HepG2 (cell line): Measurements from ENCODE around the gene RNASE12. TPM values are rescaled to one million over a fixed set of nuclear protein-coding genes. Genes with fewer than 3 reads are reported as not detected.

Source experiments
- BHLHE40 ChIP-seq: IDR thresholded peaks from 2 replicates; pipeline ENCODE4 v1.6.1; 2011; ENCODE audit warnings: low read length, improper control_type of control experiment
- BORCS8-MEF2B ChIP-seq: sonication (generic); formaldehyde crosslinking; IDR thresholded peaks from 2 replicates; pipeline ENCODE4 v1.8.0; 2022; ENCODE audit warnings: mild to moderate bottlenecking, missing genetic modification reagents
- ELF4 ChIP-seq: sonication (generic); formaldehyde crosslinking; IDR thresholded peaks from 2 replicates; pipeline ENCODE4 v1.5.0; 2020; ENCODE audit warnings: missing genetic modification reagents, mild to moderate bottlenecking, moderate library complexity, borderline replicate concordance
- FLYWCH1 ChIP-seq: sonication (generic); formaldehyde crosslinking; IDR thresholded peaks from 2 replicates; pipeline ENCODE4 v1.8.1; 2023; ENCODE audit warnings: mild to moderate bottlenecking, missing genetic modification reagents
- FOSL1 ChIP-seq: sonication (generic); formaldehyde crosslinking; IDR thresholded peaks from 2 replicates; pipeline ENCODE4 v1.9.0; 2021; ENCODE audit warnings: missing genetic modification reagents, borderline replicate concordance
- GATAD1 ChIP-seq: IDR thresholded peaks from 2 replicates; pipeline ENCODE4 v1.6.1; 2016; ENCODE audit warnings: missing genetic modification reagents, missing compliant biosample characterization
- HNRNPK ChIP-seq: fragments of 200-400 bp; formaldehyde crosslinking; IDR thresholded peaks from 2 replicates; pipeline ENCODE4 v1.6.1; 2018; ENCODE audit warnings: low read length, low read depth, moderate library complexity, mild to moderate bottlenecking; ENCODE audit not compliant: poor library complexity, severe bottlenecking
- KDM5A ChIP-seq: fragments of 200-600 bp; sonication (generic); IDR thresholded peaks from 2 replicates; pipeline ENCODE4 v1.7.0; 2018; ENCODE audit warnings: antibody characterized with exemption, mild to moderate bottlenecking, low read length, borderline replicate concordance
- MTF1 ChIP-seq: sonication (generic); formaldehyde crosslinking; IDR thresholded peaks from 2 replicates; pipeline ENCODE4 v1.5.0; 2020; ENCODE audit warnings: missing genetic modification reagents
- MXI1 ChIP-seq: IDR thresholded peaks from 3 replicates; pipeline ENCODE4 v1.6.1; 2012; ENCODE audit warnings: low read depth, low read length, inconsistent platforms, borderline replicate concordance
- NR2F2 ChIP-seq: IDR thresholded peaks from 2 replicates; pipeline ENCODE4 v1.6.1; 2012; ENCODE audit warnings: low read depth, inconsistent platforms, borderline replicate concordance
- POLR2A ChIP-seq, 2 experiments: IDR thresholded peaks; 2 replicates each; pipeline ENCODE4 v1.6.1; 2011; ENCODE audit warnings: low read depth in 2 of 2, low read length in 2 of 2, mild to moderate bottlenecking in 1 of 2, moderate library complexity in 1 of 2; ENCODE audit not compliant: insufficient read depth in 1 of 2
- SALL1 ChIP-seq: sonication (generic); formaldehyde crosslinking; IDR thresholded peaks from 2 replicates; pipeline ENCODE4 v1.8.0; 2022; ENCODE audit warnings: mild to moderate bottlenecking, missing genetic modification reagents
- SIN3B ChIP-seq: fragments of 150-350 bp; IDR thresholded peaks from 2 replicates; pipeline ENCODE4 v1.6.1; 2014; ENCODE audit warnings: low read length
- SP1 ChIP-seq, 2 experiments: fragments of 450-650 bp in 1 of 2; sonication (generic) in 1 of 2; formaldehyde crosslinking in 1 of 2; IDR thresholded peaks; 2 replicates each; pipeline versions ENCODE4 v1.4.0 to v1.6.1; 2016 to 2020; ENCODE audit warnings: missing genetic modification reagents in 1 of 2
- XRCC5 ChIP-seq: fragments of 200-400 bp; formaldehyde crosslinking; optimal IDR thresholded peaks from 2 replicates; pipeline ENCODE3; 2017; ENCODE audit warnings: mild to moderate bottlenecking, low read length
- ZBTB21 ChIP-seq: sonication (generic); formaldehyde crosslinking; IDR thresholded peaks from 2 replicates; pipeline ENCODE4 v1.4.0; 2020; ENCODE audit warnings: missing genetic modification reagents
- ZNF205 ChIP-seq: IDR thresholded peaks from 2 replicates; pipeline ENCODE4 v1.6.1; 2018; ENCODE audit warnings: missing biosample characterization, missing genetic modification reagents
- ZNF256 ChIP-seq: sonication (generic); formaldehyde crosslinking; conservative IDR thresholded peaks from 2 replicates; pipeline ENCODE4 v1.4.0; 2020; ENCODE audit warnings: missing genetic modification reagents
- ZNF331 ChIP-seq: sonication (generic); formaldehyde crosslinking; IDR thresholded peaks from 2 replicates; pipeline ENCODE4 v1.4.0; 2020; ENCODE audit warnings: missing genetic modification reagents
- ZNF431 ChIP-seq: sonication (generic); formaldehyde crosslinking; IDR thresholded peaks from 2 replicates; pipeline ENCODE4 v1.9.0; 2022; ENCODE audit warnings: missing genetic modification reagents, low read depth, mild to moderate bottlenecking, borderline replicate concordance
- ZNF562 ChIP-seq: sonication (generic); formaldehyde crosslinking; IDR thresholded peaks from 2 replicates; pipeline ENCODE4 v1.8.0; 2022; ENCODE audit warnings: missing genetic modification reagents, borderline replicate concordance
- ZNF605 ChIP-seq: sonication (generic); formaldehyde crosslinking; IDR thresholded peaks from 2 replicates; pipeline ENCODE4 v1.8.0; 2022; ENCODE audit warnings: mild to moderate bottlenecking, missing genetic modification reagents
- ZNF7 ChIP-seq: IDR thresholded peaks from 2 replicates; pipeline ENCODE4 v1.6.1; 2016; ENCODE audit warnings: missing biosample characterization, missing genetic modification reagents
- ZNF768 ChIP-seq: sonication (generic); formaldehyde crosslinking; IDR thresholded peaks from 2 replicates; pipeline ENCODE4 v1.4.0; 2020; ENCODE audit warnings: missing genetic modification reagents
- polyA plus RNA-seq, 8 experiments: library from polyadenylated mRNA; depleted of rRNA in 3 of 8; stranded (reverse) in 7 of 8; unstranded in 1 of 8; fragments of >200 nt; fragmentation: Illumina TruSeq in 4 of 8; extraction: Trizol in 4 of 8; gene quantifications; 2 replicates each; pipeline versions ENCODE4 v1.2.1 to v1.2.3, GENCODE V29; 2011 to 2016; ENCODE audit warnings: low read depth in 4 of 8, missing spikeins in 1 of 8, mixed read lengths in 1 of 8; ENCODE audit not compliant: insufficient read depth in 1 of 8
- total RNA-seq, 5 experiments: library from RNA; depleted of rRNA; stranded (reverse); fragments of >200 nt; fragmentation: Illumina TruSeq; extraction: Trizol; gene quantifications; 2 replicates each; pipeline ENCODE4 v1.2.3, GENCODE V29; 2016; ENCODE audit warnings: low read depth in 1 of 5
- TF ChIP-seq, protein P1 (sequence below): sonication (generic); formaldehyde crosslinking; IDR thresholded peaks from 2 replicates; pipeline ENCODE4 v1.5.1; 2020; ENCODE audit warnings: mild to moderate bottlenecking, missing genetic modification reagents, moderate library complexity
- TF ChIP-seq, protein P2 (sequence below): sonication (generic); formaldehyde crosslinking; IDR thresholded peaks from 2 replicates; pipeline ENCODE4 v1.5.0; 2020; ENCODE audit warnings: mild to moderate bottlenecking, missing genetic modification reagents

RNASE12 gene
- total and polyA plus RNA-seq, 2 of the 13 experiments (the other 11 are each of a cell fraction or from before 2014, with no cell fraction given): not detected

GRCh38 chr14:20631880-20632389, 40.8 kb upstream of the RNASE12 start (continued):
- no peak for TF ChIP-seq KDM5A
- TF ChIP-seq FLYWCH1 (CRISPR knock-in tag): 0 out of 2 replicates have a peak, but pooled peaks have one; percentile 41
- TF ChIP-seq, protein P1, sequence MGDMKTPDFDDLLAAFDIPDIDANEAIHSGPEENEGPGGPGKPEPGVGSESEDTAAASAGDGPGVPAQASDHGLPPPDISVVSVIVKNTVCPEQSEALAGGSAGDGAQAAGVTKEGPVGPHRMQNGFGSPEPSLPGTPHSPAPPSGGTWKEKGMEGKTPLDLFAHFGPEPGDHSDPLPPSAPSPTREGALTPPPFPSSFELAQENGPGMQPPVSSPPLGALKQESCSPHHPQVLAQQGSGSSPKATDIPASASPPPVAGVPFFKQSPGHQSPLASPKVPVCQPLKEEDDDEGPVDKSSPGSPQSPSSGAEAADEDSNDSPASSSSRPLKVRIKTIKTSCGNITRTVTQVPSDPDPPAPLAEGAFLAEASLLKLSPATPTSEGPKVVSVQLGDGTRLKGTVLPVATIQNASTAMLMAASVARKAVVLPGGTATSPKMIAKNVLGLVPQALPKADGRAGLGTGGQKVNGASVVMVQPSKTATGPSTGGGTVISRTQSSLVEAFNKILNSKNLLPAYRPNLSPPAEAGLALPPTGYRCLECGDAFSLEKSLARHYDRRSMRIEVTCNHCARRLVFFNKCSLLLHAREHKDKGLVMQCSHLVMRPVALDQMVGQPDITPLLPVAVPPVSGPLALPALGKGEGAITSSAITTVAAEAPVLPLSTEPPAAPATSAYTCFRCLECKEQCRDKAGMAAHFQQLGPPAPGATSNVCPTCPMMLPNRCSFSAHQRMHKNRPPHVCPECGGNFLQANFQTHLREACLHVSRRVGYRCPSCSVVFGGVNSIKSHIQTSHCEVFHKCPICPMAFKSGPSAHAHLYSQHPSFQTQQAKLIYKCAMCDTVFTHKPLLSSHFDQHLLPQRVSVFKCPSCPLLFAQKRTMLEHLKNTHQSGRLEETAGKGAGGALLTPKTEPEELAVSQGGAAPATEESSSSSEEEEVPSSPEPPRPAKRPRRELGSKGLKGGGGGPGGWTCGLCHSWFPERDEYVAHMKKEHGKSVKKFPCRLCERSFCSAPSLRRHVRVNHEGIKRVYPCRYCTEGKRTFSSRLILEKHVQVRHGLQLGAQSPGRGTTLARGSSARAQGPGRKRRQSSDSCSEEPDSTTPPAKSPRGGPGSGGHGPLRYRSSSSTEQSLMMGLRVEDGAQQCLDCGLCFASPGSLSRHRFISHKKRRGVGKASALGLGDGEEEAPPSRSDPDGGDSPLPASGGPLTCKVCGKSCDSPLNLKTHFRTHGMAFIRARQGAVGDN (CRISPR knock-in tag): peak; percentile 61
- TF ChIP-seq ELF4 (CRISPR knock-in tag): no peak
- no peak for TF ChIP-seq ZNF205
- TF ChIP-seq BHLHE40: no peak
- TF ChIP-seq ZBTB21: no peak
- no peak for TF ChIP-seq ZNF256 (CRISPR knock-in tag)
- TF ChIP-seq HNRNPK: no peak
- no peak for TF ChIP-seq ZNF562 (CRISPR knock-in tag)
- TF ChIP-seq FOSL1 (CRISPR knock-in tag): no peak
- TF ChIP-seq SALL1: peak; percentile 21; the same call in 1 of the 2 replicates
- peak; percentile 9 for TF ChIP-seq XRCC5
- TF ChIP-seq NR2F2: no peak
- 0 out of 3 replicates have a peak, but pooled peaks have one; percentile 46 for TF ChIP-seq MXI1
- TF ChIP-seq, protein P2, sequence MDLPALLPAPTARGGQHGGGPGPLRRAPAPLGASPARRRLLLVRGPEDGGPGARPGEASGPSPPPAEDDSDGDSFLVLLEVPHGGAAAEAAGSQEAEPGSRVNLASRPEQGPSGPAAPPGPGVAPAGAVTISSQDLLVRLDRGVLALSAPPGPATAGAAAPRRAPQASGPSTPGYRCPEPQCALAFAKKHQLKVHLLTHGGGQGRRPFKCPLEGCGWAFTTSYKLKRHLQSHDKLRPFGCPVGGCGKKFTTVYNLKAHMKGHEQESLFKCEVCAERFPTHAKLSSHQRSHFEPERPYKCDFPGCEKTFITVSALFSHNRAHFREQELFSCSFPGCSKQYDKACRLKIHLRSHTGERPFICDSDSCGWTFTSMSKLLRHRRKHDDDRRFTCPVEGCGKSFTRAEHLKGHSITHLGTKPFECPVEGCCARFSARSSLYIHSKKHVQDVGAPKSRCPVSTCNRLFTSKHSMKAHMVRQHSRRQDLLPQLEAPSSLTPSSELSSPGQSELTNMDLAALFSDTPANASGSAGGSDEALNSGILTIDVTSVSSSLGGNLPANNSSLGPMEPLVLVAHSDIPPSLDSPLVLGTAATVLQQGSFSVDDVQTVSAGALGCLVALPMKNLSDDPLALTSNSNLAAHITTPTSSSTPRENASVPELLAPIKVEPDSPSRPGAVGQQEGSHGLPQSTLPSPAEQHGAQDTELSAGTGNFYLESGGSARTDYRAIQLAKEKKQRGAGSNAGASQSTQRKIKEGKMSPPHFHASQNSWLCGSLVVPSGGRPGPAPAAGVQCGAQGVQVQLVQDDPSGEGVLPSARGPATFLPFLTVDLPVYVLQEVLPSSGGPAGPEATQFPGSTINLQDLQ (CRISPR knock-in tag): 0 out of 2 replicates have a peak, but pooled peaks have one; percentile 65
- TF ChIP-seq ZNF7: no peak
- 0 out of 2 replicates have a peak, but pooled peaks have one; percentile 65 for TF ChIP-seq ZNF431 (CRISPR knock-in tag)
- no peak for TF ChIP-seq MTF1 (CRISPR knock-in tag)
- TF ChIP-seq SIN3B: no peak
- 0 out of 2 replicates have a peak, but pooled peaks have one; percentile 30 for TF ChIP-seq GATAD1 (CRISPR knock-in tag)
- TF ChIP-seq ZNF605: no peak
- TF ChIP-seq SP1 (IDR thresholded peaks at IDR 0.05): no peak
- no peak for TF ChIP-seq SP1 (CRISPR knock-in tag; IDR thresholded peaks at IDR 0.05)
- 0 out of 2 replicates have a peak, but pooled peaks have one; percentile 29 for TF ChIP-seq ZNF768 (CRISPR knock-in tag)
- no peak for TF ChIP-seq BORCS8-MEF2B (CRISPR knock-in tag)
- no peak for TF ChIP-seq POLR2A (IDR thresholded peaks at IDR 0.05; ENCODE audit: insufficient read depth in 1 of 2, low read depth in 2 of 2, low read length in 2 of 2)
- TF ChIP-seq ZNF331 (CRISPR knock-in tag): no peak
